Glomerular endothelial cell (primary cell): Measurements from ENCODE around the gene DENND4B. TPM values are rescaled to one million over a fixed set of nuclear protein-coding genes. Genes with fewer than 3 reads are reported as not detected.
A peak's percentile ranks its signal among the peaks of the same experiment; 100 is the strongest.
"Not testable (repeated sequence)": the region's sequence is repeated elsewhere in the genome, so short reads cannot be mapped to it uniquely, and the experiment has no call there.

Experiments
- DNase-seq: peaks from one replicate; pipeline ENCODE4 v3.0.0-alpha.2; 2011; ENCODE audit warnings: low read depth, low spot score; ENCODE audit errors: extremely low read depth
- total RNA-seq: library from RNA; depleted of rRNA; stranded (reverse); fragments of >200 nt; gene quantifications from 2 replicates; pipeline ENCODE4 v1.2.3, GENCODE V29; 2015

Gene DENND4B
- total RNA-seq, 1 donor from 2014 or later, result 43.7 TPM

GRCh38 chr1:153928791-153929341 lies 17.7 kb downstream of the DENND4B start:
- no peak for DNase-seq

- DNase-seq, result no peak
Observed at GRCh38 chr1:153928245-153928644, 18.3 kb downstream of the DENND4B start.

GRCh38 chr1:153926405-153926804 lies 20.1 kb downstream of the DENND4B start:
- no peak for DNase-seq

GRCh38 chr1:153922972-153923925 lies 23.3 kb downstream of the DENND4B start, which contains the start of gene GATAD2B:
Gene GATAD2B, minus strand, starts transcription at chr1:153922972. Its CDS starts 94,625 bp downstream, at chr1:153828347.
- DNase-seq, result peak; percentile 98

- DNase-seq, result no peak
Observed at GRCh38 chr1:153922076-153922971, 24.2 kb downstream of the DENND4B start.

- DNase-seq, result no peak
Observed at GRCh38 chr1:153921803-153922075, 24.8 kb downstream of the DENND4B start.

GRCh38 chr1:153921080-153921802 lies 25.3 kb downstream of the DENND4B start:
- DNase-seq, result no peak

GRCh38 chr1:153919876-153920852 lies 26.4 kb downstream of the DENND4B start:
- DNase-seq, result no peak

- no peak for DNase-seq
Observed at GRCh38 chr1:153916297-153916696, 30.2 kb downstream of the DENND4B start.

- no peak for DNase-seq
Observed at GRCh38 chr1:153912349-153912748, 34.2 kb downstream of the DENND4B start.

GRCh38 chr1:153910560-153910959 lies 36.0 kb downstream of the DENND4B start:
- not testable (repeated sequence) for DNase-seq

- no peak for DNase-seq
Observed at GRCh38 chr1:153908071-153908470, 38.4 kb downstream of the DENND4B start.

- DNase-seq, result no peak
Observed at GRCh38 chr1:153907134-153907533, 39.4 kb downstream of the DENND4B start.

GRCh38 chr1:153906396-153906795 lies 40.1 kb downstream of the DENND4B start:
- no peak for DNase-seq

- DNase-seq, result not testable (repeated sequence)
Observed at GRCh38 chr1:153905908-153906307, 40.6 kb downstream of the DENND4B start.

- DNase-seq, result no peak
Observed at GRCh38 chr1:153903841-153904455, 42.6 kb downstream of the DENND4B start.

GRCh38 chr1:153899509-153899908 lies 47.0 kb downstream of the DENND4B start:
- DNase-seq, result no peak

GRCh38 chr1:153895866-153896265 lies 50.7 kb downstream of the DENND4B start:
- not testable (repeated sequence) for DNase-seq

- not testable (repeated sequence) for DNase-seq
Observed at GRCh38 chr1:153891042-153891441, 55.5 kb downstream of the DENND4B start.
